ENCODE results near the gene TRPV5. TPM values are rescaled to one million over a fixed set of nuclear protein-coding genes. Genes with fewer than 3 reads are reported as not detected.

Gene TRPV5
- total RNA-seq, 2 experiments from 2014 or later: 0.06 TPM; not detected in 1

- DNase-seq (ENCODE audit: low spot score): no peak
- TF ChIP-seq EZH2phosphoT487 (IDR thresholded peaks at IDR 0.05; ENCODE audit: borderline replicate concordance, low read depth, low read length) (no peak), CTCF (conservative IDR thresholded peaks at IDR 0.05; ENCODE audit: low read length) (no peak)
- Histone ChIP-seq H3K4me2 (ENCODE audit: low read length) (peak overlapping the region; percentile 20), H2AFZ (ENCODE audit: low read length) (peak overlapping the region; percentile 52), H3K9me3 (ENCODE audit: low read length) (no peaks in the 10 kb centered on the region), H3K27ac (ENCODE audit: low read depth, low read length, poor library complexity, severe bottlenecking) (no peak overlapping the region), H3K79me2 (ENCODE audit: insufficient read depth, low read depth, low read length) (no peaks in the 10 kb centered on the region), H3K4me1 (ENCODE audit: insufficient read depth, low read length, poor library complexity, severe bottlenecking) (peaks cover 12% of the 10 kb centered on the region), H3K4me3 (ENCODE audit: low read depth, low read length, poor library complexity, severe bottlenecking) (no peak overlapping the region), H3K36me3 (ENCODE audit: insufficient read depth, low read length) (no peaks in the 10 kb centered on the region), H4K20me1 (ENCODE audit: insufficient read depth, low read length) (no peaks in the 10 kb centered on the region), H3K9me2 (ENCODE audit: insufficient read depth, low read length) (0 out of 2 replicates have a peak, but pooled peaks cover 4% of the 10 kb centered on the region)
- ChIA-PET CTCF (ENCODE audit: unreplicated experiment) (no interaction called here), POLR2A (interaction anchor here (0.9 to 1.1 kb wide), 3 partner anchors 12 to 25 kb away, joined by 3 to 6 read pairs (median 4); partner anchors contain the start of gene LLCFC1)
- intact Hi-C loops (cut with micrococcal nuclease; ENCODE audit: unreplicated experiment): no loop called here
- BruUV-seq (replicated peaks): no TSS peak
Observed at GRCh38 chr7:142927085-142927745, 6.3 kb downstream of the TRPV5 start.

- no TSS peak for BruUV-seq (replicated peaks)
- no peak overlapping the region for H3K27ac ChIP-seq (ENCODE audit: low read depth, low read length, poor library complexity, severe bottlenecking)
- CTCF ChIA-PET (ENCODE audit: unreplicated experiment): no interaction called here
- no peak overlapping the region for H3K4me3 ChIP-seq (ENCODE audit: low read depth, low read length, poor library complexity, severe bottlenecking)
- H3K9me3 ChIP-seq (ENCODE audit: low read length): no peaks in the 10 kb centered on the region
- no peaks in the 10 kb centered on the region for H3K79me2 ChIP-seq (ENCODE audit: insufficient read depth, low read depth, low read length)
- H3K9me2 ChIP-seq (ENCODE audit: insufficient read depth, low read length): 0 out of 2 replicates have a peak, but pooled peaks cover 4% of the 10 kb centered on the region
- DNase-seq (ENCODE audit: low spot score): peak; percentile 8
- H3K36me3 ChIP-seq (ENCODE audit: insufficient read depth, low read length): no peaks in the 10 kb centered on the region
- H3K4me1 ChIP-seq (ENCODE audit: insufficient read depth, low read length, poor library complexity, severe bottlenecking): peaks cover 12% of the 10 kb centered on the region
- POLR2A ChIA-PET: interaction anchor here (0.5 to 1.4 kb wide), 3 partner anchors 22 to 1175 kb away, joined by 3 to 5 read pairs (median 4); no protein-coding TSS in a partner anchor
- intact Hi-C loops (cut with micrococcal nuclease; ENCODE audit: unreplicated experiment): no loop called here
- no peaks in the 10 kb centered on the region for H4K20me1 ChIP-seq (ENCODE audit: insufficient read depth, low read length)
- TF ChIP-seq EZH2phosphoT487 (IDR thresholded peaks at IDR 0.05; ENCODE audit: borderline replicate concordance, low read depth, low read length) (no peak), CTCF (conservative IDR thresholded peaks at IDR 0.05; ENCODE audit: low read length) (peak; percentile 54)
- no peak overlapping the region for H3K4me2 ChIP-seq (ENCODE audit: low read length)
- no peak overlapping the region for H2AFZ ChIP-seq (ENCODE audit: low read length)
Observed at GRCh38 chr7:142925413-142925812, 8.1 kb downstream of the TRPV5 start.

GRCh38 chr7:142923391-142923790 lies 10.2 kb downstream of the TRPV5 start:
- H3K27ac ChIP-seq (ENCODE audit: low read depth, low read length, poor library complexity, severe bottlenecking): no peak overlapping the region
- CTCF ChIA-PET (ENCODE audit: unreplicated experiment): no interaction called here
- no peaks in the 10 kb centered on the region for H4K20me1 ChIP-seq (ENCODE audit: insufficient read depth, low read length)
- no peaks in the 10 kb centered on the region for H3K36me3 ChIP-seq (ENCODE audit: insufficient read depth, low read length)
- TF ChIP-seq CTCF (conservative IDR thresholded peaks at IDR 0.05; ENCODE audit: low read length) (no peak), EZH2phosphoT487 (IDR thresholded peaks at IDR 0.05; ENCODE audit: borderline replicate concordance, low read depth, low read length) (no peak)
- 0 out of 2 replicates have a peak, but pooled peaks cover 4% of the 10 kb centered on the region for H3K9me2 ChIP-seq (ENCODE audit: insufficient read depth, low read length)
- no peak overlapping the region for H2AFZ ChIP-seq (ENCODE audit: low read length)
- POLR2A ChIA-PET: interaction anchor here (0.7 kb wide), 1 partner anchor 174 kb away, joined by 3 read pairs; the partner anchor contains the start of gene PRSS1
- no peaks in the 10 kb centered on the region for H3K9me3 ChIP-seq (ENCODE audit: low read length)
- intact Hi-C loops (cut with micrococcal nuclease; ENCODE audit: unreplicated experiment): no loop called here
- BruUV-seq (replicated peaks): no TSS peak
- H3K4me3 ChIP-seq (ENCODE audit: low read depth, low read length, poor library complexity, severe bottlenecking): no peak overlapping the region
- H3K4me2 ChIP-seq (ENCODE audit: low read length): no peak overlapping the region
- H3K4me1 ChIP-seq (ENCODE audit: insufficient read depth, low read length, poor library complexity, severe bottlenecking): peaks cover 12% of the 10 kb centered on the region
- H3K79me2 ChIP-seq (ENCODE audit: insufficient read depth, low read depth, low read length): no peaks in the 10 kb centered on the region
- no peak for DNase-seq (ENCODE audit: low spot score)

All from OCI-LY7 (cell line).